ENCODE data around the gene GRB2.

DNA sequence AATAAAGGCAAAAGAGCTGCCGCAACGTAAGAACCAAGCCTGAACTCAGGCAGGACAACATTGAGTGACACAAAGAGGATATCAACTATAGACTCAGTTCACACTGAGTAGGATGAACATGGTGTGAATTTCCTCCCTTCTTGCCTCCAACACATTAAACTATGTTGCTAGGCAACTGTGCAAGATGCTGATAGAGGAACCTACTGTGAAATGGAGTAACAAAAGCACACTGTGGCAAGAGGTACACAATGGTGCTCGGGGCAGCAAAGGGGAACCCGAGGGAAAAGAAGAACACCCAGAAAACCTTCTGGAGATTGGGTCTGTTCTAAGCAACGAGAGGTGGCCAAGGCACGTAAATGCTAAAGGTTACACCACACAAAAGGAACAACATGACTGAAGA lies 34.1 kb downstream of the GRB2 start:
- no peak for TF ChIP-seq POLR2A (IDR thresholded peaks at IDR 0.05; ENCODE audit: low read length)
- no peak for TF ChIP-seq GATA1 (IDR thresholded peaks at IDR 0.05; ENCODE audit: low read depth, low read length)

Measured in erythroblast (primary cell).